Measurements from ENCODE around the gene TEDC2. TPM values are rescaled to one million over a fixed set of nuclear protein-coding genes. Genes with fewer than 3 reads are reported as not detected.

Gene TEDC2
- total RNA-seq, 2 donors from 2014 or later = 2.4 to 24.0 TPM

- no peaks in the 10 kb centered on the region for H3K36me3 ChIP-seq
- no peaks in the 10 kb centered on the region for H3K4me1 ChIP-seq
- DNase-seq = no peak
- no peak for TF ChIP-seq CTCF (IDR thresholded peaks at IDR 0.05)
- intact Hi-C loops (cut with DNase I) = no loop called here
- no peaks in the 10 kb centered on the region for H3K9me3 ChIP-seq
- no peak overlapping the region for H3K4me3 ChIP-seq
- no peak overlapping the region for H3K9ac ChIP-seq (ENCODE audit: low read depth in 2 of 2, low read length in 2 of 2)
- no peak overlapping the region for H3K27ac ChIP-seq
- H3K27me3 ChIP-seq = no peaks in the 10 kb centered on the region
Observed at GRCh38 chr16:2447920-2448583, 11.9 kb upstream of the TEDC2 start.

- no peaks in the 10 kb centered on the region for H3K36me3 ChIP-seq
- DNase-seq = no peak
- H3K9me3 ChIP-seq = no peaks in the 10 kb centered on the region
- H3K4me1 ChIP-seq = no peaks in the 10 kb centered on the region
- H3K27ac ChIP-seq = no peak overlapping the region
- H3K4me3 ChIP-seq = no peak overlapping the region
- intact Hi-C loops (cut with DNase I) = no loop called here
- H3K9ac ChIP-seq (ENCODE audit: low read depth in 2 of 2, low read length in 2 of 2) = no peak overlapping the region
- H3K27me3 ChIP-seq = no peaks in the 10 kb centered on the region
- no peak for TF ChIP-seq CTCF (IDR thresholded peaks at IDR 0.05)
Observed at GRCh38 chr16:2449118-2449517, 10.8 kb upstream of the TEDC2 start.

DNA sequence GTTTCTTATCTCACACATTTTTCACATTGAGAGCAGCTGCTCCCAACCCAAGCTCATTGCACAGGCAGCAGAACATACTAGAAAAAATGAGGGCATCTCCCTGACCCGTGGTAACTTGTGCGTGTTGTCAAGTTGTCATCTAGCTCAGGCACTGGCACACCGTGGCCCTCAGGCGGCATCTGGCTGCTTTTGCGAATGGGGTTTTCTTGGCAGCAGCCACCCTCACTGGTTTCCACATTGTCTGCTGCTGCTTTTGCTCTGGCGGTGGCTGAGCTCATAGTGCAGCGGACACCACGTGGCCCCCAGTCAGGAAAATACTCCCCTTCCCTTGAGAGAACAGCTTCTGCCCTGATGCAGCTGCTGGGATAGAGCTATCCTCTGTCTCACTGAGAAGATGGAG, 9.4 kb upstream of the TEDC2 start:
- TF ChIP-seq CTCF (IDR thresholded peaks at IDR 0.05) = no peak
- H3K4me1 ChIP-seq = no peaks in the 10 kb centered on the region
- H3K27ac ChIP-seq = no peak overlapping the region
- no peak overlapping the region for H3K9ac ChIP-seq (ENCODE audit: low read depth in 2 of 2, low read length in 2 of 2)
- H3K4me3 ChIP-seq = no peak overlapping the region
- DNase-seq = no peak
- no peaks in the 10 kb centered on the region for H3K9me3 ChIP-seq
- H3K36me3 ChIP-seq = no peaks in the 10 kb centered on the region
- no peaks in the 10 kb centered on the region for H3K27me3 ChIP-seq
- intact Hi-C loops (cut with DNase I) = no loop called here

GRCh38 chr16:2450975-2451381, 8.9 kb upstream of the TEDC2 start:
- DNase-seq = no peak
- Histone ChIP-seq H3K36me3 (no peaks in the 10 kb centered on the region), H3K9ac (ENCODE audit: low read depth in 2 of 2, low read length in 2 of 2) (no peak overlapping the region), H3K27me3 (no peaks in the 10 kb centered on the region), H3K9me3 (no peaks in the 10 kb centered on the region), H3K27ac (no peak overlapping the region), H3K4me1 (no peaks in the 10 kb centered on the region), H3K4me3 (no peak overlapping the region)
- no peak for TF ChIP-seq CTCF (IDR thresholded peaks at IDR 0.05)
- intact Hi-C loops (cut with DNase I) = no loop called here

GRCh38 chr16:2451851-2452320, 8.0 kb upstream of the TEDC2 start:
- H3K27me3 ChIP-seq = no peaks in the 10 kb centered on the region
- no peak for TF ChIP-seq CTCF (IDR thresholded peaks at IDR 0.05)
- intact Hi-C loops (cut with DNase I) = no loop called here
- no peak overlapping the region for H3K9ac ChIP-seq (ENCODE audit: low read depth in 2 of 2, low read length in 2 of 2)
- no peak overlapping the region for H3K4me3 ChIP-seq
- no peak for DNase-seq
- H3K9me3 ChIP-seq = no peaks in the 10 kb centered on the region
- no peaks in the 10 kb centered on the region for H3K4me1 ChIP-seq
- H3K27ac ChIP-seq = no peak overlapping the region
- H3K36me3 ChIP-seq = no peaks in the 10 kb centered on the region

All from colonic mucosa (tissue), 4 donors.